Stromal cell of bone marrow (primary cell): Measurements from ENCODE around the gene RAP1B.
A peak's percentile ranks its signal among the peaks of the same experiment; 100 is the strongest.
"Not testable (repeated sequence)": the region's sequence is repeated elsewhere in the genome, so short reads cannot be mapped to it uniquely, and the experiment has no call there.

Experiments
- DNase-seq: peaks from one replicate; pipeline ENCODE4 v3.0.0-alpha.2; 2012; ENCODE audit warnings: low read depth

The RAP1B gene

GRCh38 chr12:68633614-68634558, 23.2 kb downstream of the RAP1B start:
- no peak for DNase-seq

GRCh38 chr12:68636268-68636667, 25.6 kb downstream of the RAP1B start:
- peak; percentile 19 for DNase-seq

- DNase-seq = not testable (repeated sequence)
Observed at GRCh38 chr12:68637439-68637838, 26.7 kb downstream of the RAP1B start.

GRCh38 chr12:68638171-68638570, 27.5 kb downstream of the RAP1B start:
- no peak for DNase-seq

GRCh38 chr12:68638721-68639395, 28.2 kb downstream of the RAP1B start:
- DNase-seq = no peak

GRCh38 chr12:68639396-68639767, 28.7 kb downstream of the RAP1B start:
- no peak for DNase-seq

GRCh38 chr12:68641138-68641537, 30.4 kb downstream of the RAP1B start:
- no peak for DNase-seq

- no peak for DNase-seq
Observed at GRCh38 chr12:68646484-68646883, 35.8 kb downstream of the RAP1B start.

GRCh38 chr12:68647507-68647906, 36.8 kb downstream of the RAP1B start:
- DNase-seq = no peak

GRCh38 chr12:68648179-68648578, 37.5 kb downstream of the RAP1B start:
- DNase-seq = no peak

GRCh38 chr12:68665016-68665569, 54.4 kb downstream of the RAP1B start:
- no peak for DNase-seq

GRCh38 chr12:68667291-68667690, 56.6 kb downstream of the RAP1B start:
- no peak for DNase-seq

- DNase-seq = no peak
Observed at GRCh38 chr12:68667896-68668295, 57.2 kb downstream of the RAP1B start.

GRCh38 chr12:68671179-68671578, 60.5 kb downstream of the RAP1B start:
- no peak for DNase-seq

GRCh38 chr12:68673788-68674187, 63.1 kb downstream of the RAP1B start:
- no peak for DNase-seq

GRCh38 chr12:68674376-68674775, 63.7 kb downstream of the RAP1B start:
- DNase-seq = no peak

GRCh38 chr12:68675101-68675842, 64.6 kb downstream of the RAP1B start:
- no peak for DNase-seq

GRCh38 chr12:68676854-68677253, 66.2 kb downstream of the RAP1B start:
- DNase-seq = not testable (repeated sequence)

GRCh38 chr12:68686262-68686594, 75.5 kb downstream of the RAP1B start:
- DNase-seq = no peak

- peak; percentile 96 for DNase-seq
Observed at GRCh38 chr12:68686595-68687521, 76.2 kb downstream of the RAP1B start, which contains the start of gene NUP107. NUP107 (plus strand) TSS chr12:68686978; CDS start chr12:68687066, 88 bp downstream.

GRCh38 chr12:68695454-68695853, 84.8 kb downstream of the RAP1B start:
- no peak for DNase-seq
